ENCODE data around the gene ODAPH.

DNA sequence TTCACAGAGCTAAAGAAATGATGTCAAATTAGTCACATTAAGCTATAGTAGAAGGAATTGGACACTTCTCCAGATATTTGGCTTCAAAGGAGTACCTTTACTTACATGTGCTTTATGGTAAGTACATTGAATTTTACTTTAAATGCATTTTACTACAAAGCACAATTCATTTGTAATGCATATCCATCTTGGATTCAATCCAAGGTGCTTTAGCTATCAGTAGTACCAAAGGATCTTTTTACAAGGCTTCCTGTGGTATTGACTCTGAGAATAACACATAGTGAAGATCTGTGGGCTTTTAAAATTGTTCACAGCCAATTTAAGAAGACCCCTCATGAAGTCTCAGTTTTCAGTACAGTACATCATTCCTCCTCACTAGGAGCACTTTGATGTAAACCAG lies 28.4 kb upstream of the ODAPH start:
- no peak for TF ChIP-seq YY1 (IDR thresholded peaks at IDR 0.05; ENCODE audit: low read depth)
- no peak for TF ChIP-seq TEAD4 (IDR thresholded peaks at IDR 0.05)
- no peak for TF ChIP-seq EP300 (IDR thresholded peaks at IDR 0.05; ENCODE audit: borderline replicate concordance)
- no peak for TF ChIP-seq CREB1 (IDR thresholded peaks at IDR 0.05; ENCODE audit: low read depth)
- TF ChIP-seq REST (IDR thresholded peaks at IDR 0.05; ENCODE audit: low read depth): no peak
- no peak for TF ChIP-seq TAF1 (IDR thresholded peaks at IDR 0.05; ENCODE audit: low read depth)
- TF ChIP-seq NFIC (IDR thresholded peaks at IDR 0.05): no peak
- TF ChIP-seq, protein P1, sequence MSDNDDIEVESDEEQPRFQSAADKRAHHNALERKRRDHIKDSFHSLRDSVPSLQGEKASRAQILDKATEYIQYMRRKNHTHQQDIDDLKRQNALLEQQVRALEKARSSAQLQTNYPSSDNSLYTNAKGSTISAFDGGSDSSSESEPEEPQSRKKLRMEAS (IDR thresholded peaks at IDR 0.05): no peak
- no peak for TF ChIP-seq TCF12 (IDR thresholded peaks at IDR 0.05; ENCODE audit: low read depth)

Data from Ishikawa (cell line).